ENCODE measurements around the gene CER1. TPM values are rescaled to one million over a fixed set of nuclear protein-coding genes. Genes with fewer than 3 reads are reported as not detected.

The CER1 gene
- total and polyA plus RNA-seq, 2 of the 8 experiments (the other 6 are each of a cell fraction or from before 2014, with no cell fraction given): 0.26 to 3.4 TPM

GRCh38 chr9:14741369-14741768 is 18.8 kb upstream of the CER1 start:
- CTCF ChIA-PET (ENCODE audit: partially characterized antibody): interaction anchor here (0.6 to 1.6 kb wide), 3 partner anchors 29 to 276 kb away, joined by 3 read pairs; no protein-coding TSS in a partner anchor
- WGBS, 2 experiments (ENCODE audit: extremely low coverage in 1 of 2, insufficient coverage in 1 of 2, insufficient read length in 1 of 2, insufficient replicate concordance in 2 of 2, low coverage in 1 of 2, low lambda C conversion rate in 2 of 2, missing lambda C conversion rate in 1 of 2): 87% methylated on average over 3 of the region's 3 CpGs; no CpG with 5 or more reads in 1 of the 2 experiments
- no peaks in the 10 kb centered on the region for H3K4me1 ChIP-seq (replicated peaks in 1 of 4; ENCODE audit: control insufficient read depth in 3 of 4, insufficient read depth in 4 of 4, low read length in 3 of 4)
- H3K79me2 ChIP-seq (ENCODE audit: control insufficient read depth in 1 of 2, insufficient read depth in 2 of 2, low read length in 2 of 2): no peaks in the 10 kb centered on the region
- H3K4me3 ChIP-seq (ENCODE audit: extremely low read depth in 1 of 4, insufficient read depth in 2 of 4, low read depth in 3 of 4, low read length in 4 of 4): no peak overlapping the region
- DNase-seq (ENCODE audit: low read depth in 1 of 2, low spot score in 2 of 2): no peak
- no peak overlapping the region for H3K4ac ChIP-seq (replicated peaks; ENCODE audit: insufficient read length, low read depth, low read length)
- no peak overlapping the region for H3K56ac ChIP-seq (replicated peaks; ENCODE audit: insufficient read length, low read depth, low read length)
- H2BK120ac ChIP-seq (replicated peaks; ENCODE audit: low read depth, low read length): no peak overlapping the region
- FAIRE-seq: no peak
- H2BK20ac ChIP-seq (ENCODE audit: low read length): no peak overlapping the region
- H4K5ac ChIP-seq (ENCODE audit: insufficient read length, low read depth, low read length): no peak overlapping the region
- H3K14ac ChIP-seq (ENCODE audit: insufficient read length): no peak overlapping the region
- H2BK5ac ChIP-seq (ENCODE audit: low read depth, low read length): no peak overlapping the region
- H4K20me1 ChIP-seq (replicated peaks in 1 of 2; ENCODE audit: control insufficient read depth in 1 of 2, insufficient read depth in 2 of 2, low read length in 2 of 2): no peaks in the 10 kb centered on the region
- POLR2A ChIA-PET (ENCODE audit: partially characterized antibody): no interaction called here
- H2AFZ ChIP-seq (ENCODE audit: low read length): no peak overlapping the region
- TF ChIP-seq ZNF274 (IDR thresholded peaks at IDR 0.05; ENCODE audit: borderline replicate concordance, extremely low read depth, low read length) (no peak), NANOG (IDR thresholded peaks at IDR 0.05; ENCODE audit: insufficient read depth, low read depth, low read length, poor library complexity, severe bottlenecking) (no peak), TAF1 (IDR thresholded peaks at IDR 0.05; ENCODE audit: low read depth, low read length) (no peak), CBX5 (IDR thresholded peaks at IDR 0.05; ENCODE audit: low read depth, low read length) (no peak), ASH2L (IDR thresholded peaks at IDR 0.05; ENCODE audit: low read length) (no peak), SP1 (IDR thresholded peaks at IDR 0.05; ENCODE audit: low read depth, low read length) (no peak), KDM1A (IDR thresholded peaks at IDR 0.05; ENCODE audit: borderline replicate concordance, low read length) (no peak), SUZ12 (IDR thresholded peaks at IDR 0.05; ENCODE audit: low read length) (no peak), BCL11A (IDR thresholded peaks at IDR 0.05; ENCODE audit: low read depth in 2 of 2, low read length in 2 of 2) (no peak), EP300 (IDR thresholded peaks at IDR 0.05; ENCODE audit: borderline replicate concordance in 1 of 2, low read depth in 2 of 2, low read length in 2 of 2) (no peak), SAP30 (IDR thresholded peaks at IDR 0.05; ENCODE audit: insufficient read depth, insufficient replicate concordance, low read length) (no peak), POLR2A (IDR thresholded peaks at IDR 0.05; ENCODE audit: control extremely low read depth in 1 of 2, low read depth in 2 of 2, low read length in 2 of 2) (no peak), EZH2 (IDR thresholded peaks at IDR 0.05; ENCODE audit: low read depth, low read length, severe bottlenecking) (no peak), TAF7 (optimal IDR thresholded peaks at IDR 0.05; ENCODE audit: borderline replicate concordance, low read depth, low read length) (no peak)
- H4K91ac ChIP-seq (replicated peaks; ENCODE audit: insufficient read length, low read length): no peak overlapping the region
- no peak overlapping the region for H2BK12ac ChIP-seq (ENCODE audit: low read depth, low read length)
- H3K23me2 ChIP-seq (ENCODE audit: low read depth, low read length): no peaks in the 10 kb centered on the region
- no peak overlapping the region for H2BK15ac ChIP-seq (ENCODE audit: low read length)
- no peak overlapping the region for H3K9ac ChIP-seq (replicated peaks in 1 of 4; ENCODE audit: extremely low read depth in 1 of 4, low read depth in 3 of 4, low read length in 3 of 4)
- H3K18ac ChIP-seq (ENCODE audit: extremely low read depth, low read length): no peak overlapping the region
- no peak overlapping the region for H3K23ac ChIP-seq (ENCODE audit: insufficient read length)
- no peak overlapping the region for H3K27ac ChIP-seq (ENCODE audit: low read depth, low read length)
- H3K79me1 ChIP-seq (ENCODE audit: low read depth, low read length): no peaks in the 10 kb centered on the region
- H3K36me3 ChIP-seq (ENCODE audit: control insufficient read depth in 2 of 4, insufficient read depth in 4 of 4, low read length in 3 of 4): no peaks in the 10 kb centered on the region
- no peaks in the 10 kb centered on the region for H3K9me3 ChIP-seq (ENCODE audit: insufficient read depth in 2 of 2, low read depth in 1 of 2, low read length in 1 of 2)
- H3K4me2 ChIP-seq (ENCODE audit: insufficient read depth in 1 of 2, low read depth in 2 of 2, low read length in 2 of 2): no peak overlapping the region
- no peak overlapping the region for H2AK5ac ChIP-seq (ENCODE audit: low read depth, low read length)
- H4K8ac ChIP-seq (ENCODE audit: extremely low read depth, insufficient read depth, low read length): no peak overlapping the region
- H3K27me3 ChIP-seq (replicated peaks in 1 of 4; ENCODE audit: control insufficient read depth in 3 of 4, extremely low read depth in 1 of 4, insufficient read depth in 3 of 4, low read length in 3 of 4): no peaks in the 10 kb centered on the region
